GM19438 (cell line): ENCODE measurements around the gene RAB20.
"Not testable (repeated sequence)": the region's sequence is repeated elsewhere in the genome, so short reads cannot be mapped to it uniquely, and the experiment has no call there.

Experiments
- ATAC-seq: cut with Tn5 transposase; IDR thresholded peaks from one replicate; pipeline ENCODE4 v1.9.1; 2021; ENCODE audit warnings: low read depth; ENCODE audit not compliant: unreplicated experiment

Gene RAB20

GRCh38 chr13:110532258-110532657 is 29.3 kb downstream of the RAB20 start:
- ATAC-seq, result not testable (repeated sequence)

GRCh38 chr13:110531671-110532083 is 29.8 kb downstream of the RAB20 start:
- ATAC-seq, result no peak

- ATAC-seq, result no peak
These were observed 30.4 kb downstream of the RAB20 start for GRCh38 chr13:110531100-110531499.

- no peak for ATAC-seq
These were observed 31.8 kb downstream of the RAB20 start for GRCh38 chr13:110529522-110530311.

GRCh38 chr13:110528911-110529310 is 32.6 kb downstream of the RAB20 start:
- no peak for ATAC-seq

GRCh38 chr13:110528371-110528770 is 33.2 kb downstream of the RAB20 start:
- ATAC-seq, result no peak

- peak; percentile 91 for ATAC-seq
These were observed 35.9 kb downstream of the RAB20 start for GRCh38 chr13:110525328-110526319.

- ATAC-seq, result no peak
These were observed 36.8 kb downstream of the RAB20 start for GRCh38 chr13:110524541-110525257.

- no peak for ATAC-seq
These were observed 37.5 kb downstream of the RAB20 start for GRCh38 chr13:110523838-110524540.

- ATAC-seq, result no peak
These were observed 38.3 kb downstream of the RAB20 start for GRCh38 chr13:110523180-110523579.

- ATAC-seq, result no peak
These were observed 38.8 kb downstream of the RAB20 start for GRCh38 chr13:110522721-110523120.

- ATAC-seq, result no peak
These were observed 39.6 kb downstream of the RAB20 start for GRCh38 chr13:110521946-110522345.

- no peak for ATAC-seq
These were observed 40.2 kb downstream of the RAB20 start for GRCh38 chr13:110521296-110521680.

GRCh38 chr13:110520431-110521295 is 40.9 kb downstream of the RAB20 start:
- no peak for ATAC-seq

- no peak for ATAC-seq
These were observed 42.0 kb downstream of the RAB20 start for GRCh38 chr13:110519506-110519905.

GRCh38 chr13:110519046-110519445 is 42.5 kb downstream of the RAB20 start:
- no peak for ATAC-seq

GRCh38 chr13:110518571-110518970 is 43.0 kb downstream of the RAB20 start:
- ATAC-seq, result no peak

GRCh38 chr13:110518226-110518525 is 43.3 kb downstream of the RAB20 start:
- ATAC-seq, result no peak

GRCh38 chr13:110517505-110518225 is 43.9 kb downstream of the RAB20 start:
- ATAC-seq, result no peak
